ENCODE results near the gene ARHGAP24. TPM values are rescaled to one million over a fixed set of nuclear protein-coding genes. Genes with fewer than 3 reads are reported as not detected.
A peak's percentile ranks its signal among the peaks of the same experiment; 100 is the strongest.
"Not testable (repeated sequence)": the region's sequence is repeated elsewhere in the genome, so short reads cannot be mapped to it uniquely, and the experiment has no call there.

The ARHGAP24 gene
- polyA plus RNA-seq, 4 donors, result 34.3 to 123 (median 108) TPM

DNA sequence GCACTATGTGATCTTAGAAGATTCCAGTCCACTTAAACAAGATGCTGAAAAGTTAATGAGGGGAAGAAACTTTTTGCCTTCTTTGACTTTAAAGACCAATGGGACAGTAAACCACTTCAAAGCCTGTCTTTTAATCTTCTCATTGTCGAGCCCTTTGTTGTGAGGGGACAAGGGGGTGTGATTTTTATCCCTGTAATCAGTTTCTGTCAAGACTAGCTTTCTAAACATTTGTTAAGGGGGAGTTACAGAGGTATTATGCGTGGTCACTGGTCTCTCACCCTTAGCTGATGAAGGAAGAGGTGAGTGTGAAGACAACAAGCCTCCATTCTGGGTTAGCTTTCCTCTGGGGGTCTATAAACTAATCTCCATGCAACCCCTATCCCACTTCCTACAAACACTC is 409.3 kb downstream of the ARHGAP24 start:
- no peak for DNase-seq (ENCODE audit: low read depth in 4 of 4, low spot score in 3 of 4)

DNA sequence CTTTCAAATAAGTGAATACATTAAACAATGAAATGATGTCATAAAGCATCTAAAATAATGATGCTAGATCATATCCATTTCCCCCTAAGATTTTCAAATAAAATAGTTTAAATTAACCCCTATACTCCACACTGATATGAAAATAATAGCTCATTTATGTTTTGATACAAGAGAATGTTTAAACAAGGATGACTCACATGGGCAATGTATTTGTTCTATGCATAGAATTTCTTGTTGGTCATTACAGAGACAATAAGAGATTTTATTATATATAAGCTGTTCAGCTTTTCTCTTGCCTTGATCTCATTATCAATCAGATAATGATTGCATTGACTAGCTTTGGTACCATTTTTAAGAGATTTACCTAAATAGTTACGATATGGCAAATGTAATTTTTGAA is 411.7 kb downstream of the ARHGAP24 start:
- no peak for DNase-seq (ENCODE audit: low read depth in 4 of 4, low spot score in 3 of 4)

DNA sequence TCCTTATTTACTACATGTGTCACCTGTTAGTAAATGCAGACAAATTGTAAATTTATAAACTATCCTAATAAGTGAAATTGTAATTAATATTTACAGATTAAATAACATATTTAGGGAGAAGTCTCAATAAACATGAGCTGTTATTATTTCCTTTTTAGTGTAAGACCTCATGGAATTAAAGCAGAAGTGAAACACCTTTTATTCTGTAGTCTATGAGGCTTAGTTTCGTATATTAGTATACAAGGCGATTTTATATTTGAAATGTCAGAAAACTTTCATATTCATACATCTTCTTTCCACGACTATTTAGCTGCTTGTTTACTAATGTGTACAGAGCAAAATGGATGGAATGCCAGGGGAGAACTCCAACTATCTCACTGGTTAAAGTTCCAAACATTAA is 414.4 kb downstream of the ARHGAP24 start:
- DNase-seq (ENCODE audit: low read depth in 4 of 4, low spot score in 3 of 4), result no peak

GRCh38 chr4:85895755-85896154 is 420.8 kb downstream of the ARHGAP24 start:
- no peak for DNase-seq (ENCODE audit: low read depth in 4 of 4, low spot score in 3 of 4)

DNA sequence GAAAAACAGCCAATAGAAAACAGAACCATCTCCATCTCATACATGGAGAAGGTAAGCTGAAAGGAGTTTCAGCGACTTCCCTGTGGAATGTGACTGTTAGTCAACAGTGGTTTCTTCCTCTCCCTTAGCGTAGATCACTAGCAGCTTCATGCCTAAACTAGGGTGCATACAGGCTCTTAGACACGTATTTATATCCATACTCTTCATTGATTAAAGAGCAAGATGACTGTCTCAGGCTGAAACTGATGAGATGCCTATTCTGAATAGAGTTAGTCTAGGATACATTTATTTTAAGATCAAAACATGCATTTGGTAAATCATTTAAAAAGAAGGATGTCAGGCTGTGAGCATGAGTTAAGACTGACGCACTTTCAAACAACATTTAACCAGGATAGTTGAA is 423.3 kb downstream of the ARHGAP24 start:
- no peak for DNase-seq (ENCODE audit: low read depth in 4 of 4, low spot score in 3 of 4)

DNA sequence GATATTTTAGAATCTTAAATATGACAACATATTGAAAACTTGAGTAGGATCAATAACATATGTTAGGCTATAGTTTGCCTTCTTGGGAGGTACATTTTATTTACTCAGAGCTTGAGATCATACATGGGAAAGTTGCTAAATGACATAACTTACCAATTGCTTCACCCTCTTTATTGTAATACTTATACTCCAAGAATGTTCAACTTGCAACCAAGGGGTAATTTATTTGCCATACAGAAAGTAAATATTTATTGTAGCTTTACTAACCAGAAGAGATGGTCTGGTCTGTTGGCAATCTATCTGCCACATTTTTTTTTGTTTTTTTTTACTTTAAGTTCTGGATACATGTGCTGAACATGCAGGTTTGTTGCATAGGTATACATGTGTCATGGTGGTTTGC is 426.6 kb downstream of the ARHGAP24 start:
- no peak for DNase-seq (ENCODE audit: low read depth in 4 of 4, low spot score in 3 of 4)

GRCh38 chr4:85902647-85903046 is 427.7 kb downstream of the ARHGAP24 start:
- not testable (repeated sequence) for DNase-seq (ENCODE audit: low read depth in 4 of 4, low spot score in 3 of 4)

GRCh38 chr4:85905761-85906160 is 430.8 kb downstream of the ARHGAP24 start:
- DNase-seq (ENCODE audit: low read depth in 4 of 4, low spot score in 3 of 4), result no peak

GRCh38 chr4:85907001-85907400 is 432.1 kb downstream of the ARHGAP24 start:
- no peak for DNase-seq (ENCODE audit: low read depth in 4 of 4, low spot score in 3 of 4)

GRCh38 chr4:85909851-85910250 is 434.9 kb downstream of the ARHGAP24 start:
- DNase-seq (ENCODE audit: low read depth in 4 of 4, low spot score in 3 of 4), result no peak

GRCh38 chr4:85910985-85911384 is 436.0 kb downstream of the ARHGAP24 start:
- DNase-seq (ENCODE audit: low read depth in 4 of 4, low spot score in 3 of 4), result no peak

GRCh38 chr4:85913931-85914694 is 439.2 kb downstream of the ARHGAP24 start:
- DNase-seq (ENCODE audit: low read depth in 4 of 4, low spot score in 3 of 4), result no peak

GRCh38 chr4:85915570-85915969 is 440.6 kb downstream of the ARHGAP24 start:
- DNase-seq (ENCODE audit: low read depth in 4 of 4, low spot score in 3 of 4), result not testable (repeated sequence)

GRCh38 chr4:85919200-85919887 is 444.4 kb downstream of the ARHGAP24 start:
- no peak for DNase-seq (ENCODE audit: low read depth in 4 of 4, low spot score in 3 of 4)

GRCh38 chr4:85925071-85925470 is 450.1 kb downstream of the ARHGAP24 start:
- DNase-seq (ENCODE audit: low read depth in 4 of 4, low spot score in 3 of 4), result no peak

DNA sequence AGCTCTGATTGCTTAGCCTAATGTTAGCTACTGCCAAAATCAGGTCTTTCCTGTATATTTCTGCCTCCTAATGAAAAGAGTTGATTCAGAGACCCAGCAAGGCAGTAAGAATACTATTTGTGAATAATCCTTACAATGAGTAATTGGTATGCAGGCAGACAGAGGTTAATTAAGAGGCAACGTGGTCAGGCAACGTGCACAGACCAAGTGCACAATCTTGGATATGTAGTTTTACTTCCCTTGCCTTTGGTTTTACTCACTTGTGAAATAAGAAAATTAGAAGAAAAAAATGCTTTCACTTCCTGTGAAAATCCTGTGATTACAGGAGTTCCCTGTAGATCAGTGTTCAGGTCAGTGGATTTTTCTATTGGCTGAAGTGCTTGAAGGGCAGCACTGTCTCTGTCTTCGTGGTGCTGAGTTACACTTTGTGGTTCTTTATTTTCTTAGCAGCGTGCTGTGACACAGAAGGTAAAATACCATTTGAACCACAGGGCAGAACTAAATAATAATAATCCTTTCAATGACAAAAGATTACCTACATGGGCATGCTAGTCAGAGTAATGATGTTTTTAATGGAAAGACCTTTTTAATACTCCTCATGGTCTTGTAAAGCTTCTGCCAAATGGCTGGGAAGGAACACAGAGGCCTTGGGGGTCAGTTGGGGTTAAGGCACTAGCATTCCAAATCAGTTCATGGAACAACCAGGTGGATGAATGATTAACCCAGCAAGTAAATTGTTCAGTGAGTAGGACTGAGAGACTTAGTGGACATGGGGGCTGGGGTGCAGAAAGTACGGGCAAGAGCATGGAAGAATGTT is 454.0 kb downstream of the ARHGAP24 start:
- DNase-seq (ENCODE audit: low read depth in 4 of 4, low spot score in 3 of 4), result peak in 3 of 4 donors; percentile 62 to 77 (median 77)

- peak in 1 of 4 donors; percentile 52 for DNase-seq (ENCODE audit: low read depth in 4 of 4, low spot score in 3 of 4)
Measured at GRCh38 chr4:85929961-85930665, 455.2 kb downstream of the ARHGAP24 start.

DNA sequence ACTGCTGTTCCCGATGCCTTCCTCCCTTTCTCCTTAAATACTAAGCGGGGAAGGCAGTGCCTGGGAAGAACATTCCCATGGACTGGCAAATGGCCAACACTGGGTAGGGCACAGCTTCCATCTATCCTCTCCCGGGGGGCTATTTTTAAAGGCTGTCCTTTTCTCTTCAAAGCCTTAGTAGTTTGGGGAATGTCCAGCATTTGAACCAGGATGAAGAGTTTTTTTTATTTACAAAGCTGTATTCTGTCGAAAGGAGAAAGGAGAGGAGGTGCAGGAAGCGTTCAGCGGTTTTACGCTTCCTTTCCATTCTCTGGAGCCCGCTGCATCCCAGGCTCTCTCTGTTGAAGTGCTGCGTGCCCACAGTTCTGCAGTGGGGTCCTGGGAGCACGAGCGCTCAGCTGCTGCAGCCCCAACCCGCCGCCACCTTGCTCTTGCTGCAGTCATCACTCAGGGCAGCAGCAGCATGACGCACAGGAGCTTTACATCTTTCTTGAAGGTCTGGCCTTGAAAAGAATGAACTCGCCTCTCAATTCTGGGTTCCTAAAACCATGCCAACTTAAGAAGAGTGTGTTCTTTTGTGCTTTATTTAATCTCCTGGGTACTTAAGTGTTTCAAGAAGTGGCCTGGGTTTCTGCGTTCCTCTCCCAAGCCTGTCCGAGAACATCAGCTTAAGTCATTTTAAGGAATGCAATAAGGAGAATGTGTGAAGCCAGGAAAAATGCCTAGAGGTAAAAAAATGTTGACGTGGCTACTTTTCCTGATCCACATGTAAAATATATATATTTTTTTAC is 457.7 kb downstream of the ARHGAP24 start:
- no peak for DNase-seq (ENCODE audit: low read depth in 4 of 4, low spot score in 3 of 4)

- DNase-seq (ENCODE audit: low read depth in 4 of 4, low spot score in 3 of 4), result no peak
Measured at GRCh38 chr4:85933291-85933640, 458.3 kb downstream of the ARHGAP24 start.

DNA sequence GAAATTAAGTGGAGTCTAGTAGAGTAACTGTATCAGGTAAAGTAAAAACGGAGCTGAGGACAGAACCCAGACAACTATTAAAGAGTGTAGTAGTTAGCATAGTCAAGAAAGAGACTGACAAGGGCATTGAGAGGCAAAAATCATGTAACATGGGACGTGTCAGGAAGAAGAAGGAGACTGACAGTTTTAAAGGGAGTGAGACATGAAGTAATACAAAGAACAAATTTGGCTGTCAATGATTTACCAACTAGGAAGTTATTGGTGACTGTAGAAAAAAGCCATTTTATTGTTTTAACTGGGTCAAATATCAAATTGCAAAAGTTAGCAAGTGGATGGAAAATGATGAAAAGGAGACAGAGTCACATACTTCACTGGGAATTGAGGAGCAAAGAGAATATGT is 462.6 kb downstream of the ARHGAP24 start:
- no peak for DNase-seq (ENCODE audit: low read depth in 4 of 4, low spot score in 3 of 4)

Measured in left renal pelvis (tissue), 4 donors.